GM23248 (cell line): ENCODE results near the gene ABCB11.

Experiments
- EZH2 ChIP-seq: fragments of 200-600 bp; sonication (generic); IDR thresholded peaks from 2 replicates; pipeline ENCODE4 v1.6.1; 2018; ENCODE audit warnings: antibody characterized with exemption, mild to moderate bottlenecking; ENCODE audit not compliant: insufficient read depth, poor library complexity, severe bottlenecking
- EZH2phosphoT487 ChIP-seq: fragments of 200-600 bp; sonication (generic); IDR thresholded peaks from 2 replicates; pipeline ENCODE4 v1.6.1; 2018; ENCODE audit warnings: antibody characterized with exemption, moderate library complexity, mild to moderate bottlenecking, low read depth; ENCODE audit not compliant: insufficient read depth

DNA sequence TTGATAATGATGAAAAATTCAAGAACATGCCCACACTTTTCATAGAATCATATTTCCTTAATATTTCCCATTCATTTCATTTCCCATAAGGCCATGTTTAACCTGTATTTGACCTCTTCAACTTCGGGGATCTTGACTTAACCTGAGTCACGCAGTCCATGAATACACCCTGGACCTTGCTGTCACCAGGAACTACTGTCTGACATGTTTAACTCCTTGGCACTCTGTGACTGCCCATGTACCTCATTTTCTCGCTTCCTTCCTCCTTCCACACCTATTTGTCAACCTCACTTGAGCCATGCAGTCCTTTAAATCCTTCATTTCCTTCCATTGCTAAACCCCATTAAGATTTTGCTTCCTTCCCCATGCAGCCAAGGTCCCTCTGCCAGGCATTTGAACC is 16.3 kb downstream of the ABCB11 start:
- TF ChIP-seq EZH2 (no peak), EZH2phosphoT487 (no peak)
